Esophagus muscularis mucosa (tissue), 4 donors: ENCODE measurements around the gene CHMP6. TPM values are rescaled to one million over a fixed set of nuclear protein-coding genes. Genes with fewer than 3 reads are reported as not detected.
"Not testable (repeated sequence)": the region's sequence is repeated elsewhere in the genome, so short reads cannot be mapped to it uniquely, and the experiment has no call there.

Source experiments
- DNase-seq: peaks from one replicate; pipeline ENCODE4 v3.0.0-alpha.2; 2017; ENCODE audit errors: extremely low spot score
- H3K27ac ChIP-seq, 4 donors: fragments of 200-600 bp; sonication (generic); replicated peaks in 1 of 4; 1 replicate in 3 of 4; 2 replicates in 1 of 4; pipeline ENCODE4 v1.5.1; 2016 to 2019; ENCODE audit warnings: mild to moderate bottlenecking in 1 of 4
- H3K27me3 ChIP-seq, 4 donors: fragments of 200-600 bp; sonication (generic); one replicate each; pipeline versions ENCODE4 v1.5.1 to v1.6.0; 2016 to 2019
- H3K36me3 ChIP-seq, 4 donors: fragments of 200-600 bp; sonication (generic); one replicate each; pipeline ENCODE4 v1.5.1; 2016 to 2019
- H3K4me1 ChIP-seq, 4 donors: fragments of 200-600 bp; sonication (generic); one replicate each; pipeline ENCODE4 v1.5.1; 2016 to 2019
- H3K4me3 ChIP-seq, 4 donors: fragments of 200-600 bp; sonication (generic); 1 replicate in 2 of 4; 2 replicates in 2 of 4; pipeline ENCODE4 v1.5.1; 2016 to 2019; ENCODE audit warnings: mild to moderate bottlenecking in 4 of 4, moderate library complexity in 1 of 4
- H3K9me3 ChIP-seq, 4 donors: fragments of 200-600 bp; sonication (generic); 1 replicate in 3 of 4; 2 replicates in 1 of 4; pipeline ENCODE4 v1.5.1; 2016 to 2019
- CTCF ChIP-seq, 3 experiments: fragments of 200-600 bp in 2 of 3; fragments of 450-650 bp in 1 of 3; sonication (generic) in 2 of 3; IDR thresholded peaks; one replicate each; pipeline ENCODE4 v1.5.1; 2017 to 2019; ENCODE audit warnings: antibody characterized with exemption in 3 of 3, mild to moderate bottlenecking in 2 of 3, moderate library complexity in 1 of 3
- EP300 ChIP-seq: sonication (generic); formaldehyde crosslinking; IDR thresholded peaks from one replicate; pipeline ENCODE4 v1.6.1; 2017; ENCODE audit warnings: antibody characterized with exemption
- POLR2A ChIP-seq: fragments of 450-650 bp; IDR thresholded peaks from one replicate; pipeline ENCODE4 v1.6.1; 2017; ENCODE audit warnings: antibody characterized with exemption, moderate library complexity, mild to moderate bottlenecking, low read depth
- POLR2AphosphoS5 ChIP-seq, 2 donors: sonication (generic); formaldehyde crosslinking; IDR thresholded peaks; one replicate each; pipeline ENCODE4 v1.6.1; 2017; ENCODE audit warnings: antibody characterized with exemption in 2 of 2
- WGBS: methylation state at CpG from one replicate; pipeline ENCODE4 v1.1.5; 2018; 5-methylcytosine and 5-hydroxymethylcytosine counted together
- intact Hi-C: fragments of 100-400 bp; cut with DNase I; formaldehyde crosslinking; loops from one replicate; pipeline ENCODE4 v1.15.1; 2023
- total RNA-seq, 4 donors: library from RNA; depleted of rRNA; stranded (reverse); fragments of >200 nt; gene quantifications; one replicate each; pipeline versions ENCODE4 v1.1.0 to v1.2.1, GENCODE V29; 2016

The CHMP6 gene
- total RNA-seq, 4 donors from 2014 or later = 17.6 to 29.2 (median 25.8) TPM

- 38% methylated on average over 7 of the region's 12 CpGs for WGBS
- DNase-seq = no peak
- H3K4me3 ChIP-seq = no peak overlapping the region
- intact Hi-C loops = no loop called here
- no peaks in the 10 kb centered on the region for H3K9me3 ChIP-seq
- H3K27me3 ChIP-seq = peaks cover 0 to 17% (median 7%) of the 10 kb centered on the region in 4 donors
- TF ChIP-seq EP300 (no peak), CTCF (IDR thresholded peaks at IDR 0.05) (no peak), POLR2AphosphoS5 (IDR thresholded peaks at IDR 0.05) (no peak), POLR2A (no peak)
- no peak overlapping the region for H3K27ac ChIP-seq
- H3K36me3 ChIP-seq = peaks cover 0 to 25% (median 9%) of the 10 kb centered on the region in 4 donors
- peaks cover 30 to 62% (median 51%) of the 10 kb centered on the region in 4 donors for H3K4me1 ChIP-seq
Observed at GRCh38 chr17:81028506-81028858, 36.8 kb downstream of the CHMP6 start.

GRCh38 chr17:81029859-81030258, 38.2 kb downstream of the CHMP6 start:
- TF ChIP-seq POLR2AphosphoS5 (IDR thresholded peaks at IDR 0.05) = no peak
- no peak for TF ChIP-seq POLR2A
- TF ChIP-seq EP300 = no peak
- TF ChIP-seq CTCF (IDR thresholded peaks at IDR 0.05) = no peak
- 88% methylated on average over 11 of the region's 11 CpGs for WGBS
- H3K4me3 ChIP-seq = no peak overlapping the region
- H3K27me3 ChIP-seq = peaks cover 0 to 17% (median 7%) of the 10 kb centered on the region in 4 donors
- intact Hi-C loops = no loop called here
- DNase-seq = no peak
- H3K27ac ChIP-seq = no peak overlapping the region
- no peaks in the 10 kb centered on the region for H3K9me3 ChIP-seq
- peaks cover 0 to 25% (median 9%) of the 10 kb centered on the region in 4 donors for H3K36me3 ChIP-seq
- peaks cover 35 to 61% (median 52%) of the 10 kb centered on the region in 4 donors for H3K4me1 ChIP-seq

DNA sequence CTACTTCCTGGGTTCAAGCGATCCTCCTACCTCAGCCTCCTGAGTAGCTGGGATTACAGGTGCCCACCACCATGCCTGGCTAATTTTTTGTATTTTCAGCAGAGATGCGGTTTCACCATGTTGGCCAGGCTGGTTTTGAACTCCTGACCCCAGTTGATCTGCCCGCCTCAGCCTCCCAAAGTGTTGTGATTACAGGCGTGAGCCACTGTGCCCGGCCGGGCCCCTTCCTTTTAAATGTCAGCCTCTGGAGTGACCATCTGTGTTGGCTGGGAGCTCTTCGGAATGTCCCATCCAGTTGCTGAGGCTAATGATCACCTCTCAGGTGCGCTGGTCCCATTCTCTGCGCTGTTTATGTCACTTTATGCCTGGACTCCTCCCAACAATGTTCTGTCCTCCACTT, 38.7 kb downstream of the CHMP6 start:
- DNase-seq = not testable (repeated sequence)

DNA sequence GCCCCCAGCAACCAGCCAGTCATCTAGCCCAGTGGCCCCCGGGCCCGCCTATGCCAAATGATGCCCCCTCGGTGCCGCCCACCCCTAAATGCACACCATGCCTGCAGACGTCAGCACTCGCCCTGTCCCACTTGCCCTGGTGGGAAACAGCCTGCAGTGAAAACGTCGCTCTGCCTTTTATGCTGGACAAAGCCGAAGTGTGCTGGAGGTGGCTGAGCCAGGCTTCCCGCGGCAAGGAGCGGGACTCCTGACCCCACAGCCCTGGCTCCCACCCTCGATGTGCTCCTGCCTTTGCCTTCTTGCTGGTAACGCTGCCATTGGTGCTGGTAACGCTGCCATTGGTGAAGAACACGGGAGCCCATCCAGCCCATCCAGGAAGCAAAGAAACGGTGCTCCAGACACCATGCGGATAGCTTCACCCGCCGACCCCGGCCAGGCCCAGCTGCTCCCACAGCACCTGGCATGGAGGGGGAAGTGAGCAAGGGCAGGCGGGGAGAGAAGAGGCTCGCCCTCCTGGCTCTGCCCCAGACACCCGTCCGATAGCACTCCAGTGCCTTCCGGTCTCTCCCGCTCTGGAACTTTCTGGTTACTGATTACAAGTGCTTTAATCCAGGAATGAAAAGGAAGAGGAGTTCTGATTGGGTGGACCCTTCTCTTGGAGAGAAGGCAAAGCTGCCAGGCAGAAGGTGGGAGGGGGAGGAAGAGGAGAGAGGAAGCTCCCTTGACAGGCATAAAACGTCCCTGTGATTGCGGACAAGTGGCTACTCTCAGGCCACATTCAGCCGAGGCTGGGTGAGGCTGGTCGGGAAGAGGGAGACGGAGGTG, 39.3 kb downstream of the CHMP6 start:
- WGBS = 74% methylated on average over 30 of the region's 32 CpGs
- H3K4me1 ChIP-seq = peaks cover 37 to 60% (median 55%) of the 10 kb centered on the region in 4 donors
- intact Hi-C loops = no loop called here
- TF ChIP-seq POLR2AphosphoS5 (IDR thresholded peaks at IDR 0.05) (peak in 1 of 2 donors; percentile 18), EP300 (no peak)
- H3K9me3 ChIP-seq = no peaks in the 10 kb centered on the region
- no peak overlapping the region for H3K4me3 ChIP-seq
- H3K36me3 ChIP-seq = peaks cover 0 to 25% (median 9%) of the 10 kb centered on the region in 4 donors
- H3K27me3 ChIP-seq = peaks cover 0 to 17% (median 7%) of the 10 kb centered on the region in 4 donors
- no peak overlapping the region for H3K27ac ChIP-seq
- no peak for DNase-seq

More for the DNA sequence above, 38.7 kb downstream of the CHMP6 start:
- H3K36me3 ChIP-seq = peaks cover 0 to 25% (median 9%) of the 10 kb centered on the region in 4 donors
- peaks cover 35 to 57% (median 52%) of the 10 kb centered on the region in 4 donors for H3K4me1 ChIP-seq
- H3K4me3 ChIP-seq, intact Hi-C loops, H3K27ac ChIP-seq, H3K9me3 ChIP-seq: not testable (repeated sequence)
- peaks cover 0 to 17% (median 7%) of the 10 kb centered on the region in 4 donors for H3K27me3 ChIP-seq
- 84% methylated on average over 9 of the region's 9 CpGs for WGBS

GRCh38 chr17:81031566-81032550, 40.2 kb downstream of the CHMP6 start:
- TF ChIP-seq POLR2A (no peak), EP300 (no peak), CTCF (IDR thresholded peaks at IDR 0.05) (no peak), POLR2AphosphoS5 (IDR thresholded peaks at IDR 0.05) (no peak)

More at GRCh38 chr17:81031566-81032550, 40.2 kb downstream of the CHMP6 start:
- H3K4me1 ChIP-seq = peaks cover 46 to 60% (median 55%) of the 10 kb centered on the region in 4 donors
- intact Hi-C loops = no loop called here
- DNase-seq = no peak
- H3K27ac ChIP-seq = no peak overlapping the region
- H3K36me3 ChIP-seq = peaks cover 0 to 25% (median 9%) of the 10 kb centered on the region in 4 donors
- no peaks in the 10 kb centered on the region for H3K9me3 ChIP-seq
- H3K4me3 ChIP-seq = no peak overlapping the region
- peaks cover 0 to 17% (median 7%) of the 10 kb centered on the region in 4 donors for H3K27me3 ChIP-seq
- 93% methylated on average over 32 of the region's 41 CpGs for WGBS
